K562 (cell line): ENCODE data around the gene RNF213.

Experiments
- CREBBP ChIP-seq: IDR thresholded peaks from one replicate; pipeline ENCODE4 v1.6.1; 2012; ENCODE audit warnings: low read depth, mild to moderate bottlenecking, control low read depth, inconsistent platforms, low read length
- CTCF ChIP-seq, 3 experiments: IDR thresholded peaks in 2 of 3; conservative IDR thresholded peaks in 1 of 3; 2 replicates each; pipeline ENCODE4 v1.5.1; 2011 to 2012; ENCODE audit warnings: low read length in 3 of 3, mild to moderate bottlenecking in 3 of 3, control low read depth in 2 of 3, improper control_type of control experiment in 1 of 3, inconsistent platforms in 1 of 3, low read depth in 1 of 3, mixed read lengths in 1 of 3, moderate library complexity in 1 of 3; ENCODE audit not compliant: insufficient read depth in 2 of 3
- HNRNPK ChIP-seq: fragments of 200-400 bp; formaldehyde crosslinking; IDR thresholded peaks from one replicate; pipeline ENCODE4 v1.6.1; 2018; ENCODE audit warnings: mild to moderate bottlenecking, low read depth, low read length; ENCODE audit not compliant: poor library complexity, severe bottlenecking
- PHB ChIP-seq: fragments of 250-450 bp; sonication (Bioruptor Pico); IDR thresholded peaks from 2 replicates; pipeline ENCODE4 v1.5.0; 2021
- PTBP1 ChIP-seq: fragments of 200-400 bp; formaldehyde crosslinking; IDR thresholded peaks from 2 replicates; pipeline ENCODE4 v1.6.1; 2017; ENCODE audit warnings: low read depth, low read length
- RCOR1 ChIP-seq, 2 experiments: IDR thresholded peaks; 2 replicates each; pipeline ENCODE4 v1.6.1; 2012; ENCODE audit warnings: low read depth in 2 of 2, low read length in 2 of 2, borderline replicate concordance in 1 of 2, improper control_type of control experiment in 1 of 2
- SMAD3 ChIP-seq: fragments of 450-650 bp; formaldehyde crosslinking; conservative IDR thresholded peaks from 2 replicates; pipeline ENCODE4 v1.4.0; 2020; ENCODE audit warnings: mild to moderate bottlenecking
- TF ChIP-seq, protein P1 (sequence below): sonication (generic); formaldehyde crosslinking; IDR thresholded peaks from 2 replicates; pipeline ENCODE4 v1.8.1; 2022; ENCODE audit warnings: missing genetic modification reagents

DNA sequence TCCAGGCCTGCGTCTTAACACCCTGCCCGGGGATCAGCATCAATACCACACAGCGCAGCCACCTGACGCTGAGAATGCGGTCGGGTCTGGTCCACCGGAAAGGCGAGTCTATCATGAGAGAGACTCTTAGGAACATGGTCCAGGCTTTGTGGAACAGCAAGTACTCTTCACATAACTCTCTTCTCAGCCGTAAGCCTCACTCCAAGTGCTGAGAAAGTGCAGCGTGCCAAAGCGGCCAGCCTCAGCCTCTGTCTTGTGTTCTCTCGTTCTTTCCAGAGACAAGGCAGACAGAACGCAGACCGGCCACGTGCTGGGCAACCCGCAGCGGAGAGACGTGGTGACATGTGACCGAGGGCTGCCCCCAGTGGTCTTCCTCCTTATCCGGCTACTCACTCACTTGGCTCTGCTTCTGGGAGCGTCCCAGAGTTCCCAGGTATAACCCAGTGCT lies 119.9 kb downstream of the RNF213 start:
- no peak for TF ChIP-seq SMAD3 (CRISPR knock-in tag)
- TF ChIP-seq CTCF (IDR thresholded peaks at IDR 0.05 in 2 of 3, conservative IDR thresholded peaks at IDR 0.05 in 1 of 3; ENCODE audit: insufficient read depth in 2 of 3, low read depth in 1 of 3, low read length in 3 of 3), result no peak
- no peak for TF ChIP-seq CREBBP
- no peak for TF ChIP-seq PHB (CRISPR knock-in tag)
- no peak for TF ChIP-seq HNRNPK
- no peak for TF ChIP-seq RCOR1 (IDR thresholded peaks at IDR 0.05; ENCODE audit: borderline replicate concordance in 1 of 2, low read depth in 2 of 2, low read length in 2 of 2)
- TF ChIP-seq, protein P1, sequence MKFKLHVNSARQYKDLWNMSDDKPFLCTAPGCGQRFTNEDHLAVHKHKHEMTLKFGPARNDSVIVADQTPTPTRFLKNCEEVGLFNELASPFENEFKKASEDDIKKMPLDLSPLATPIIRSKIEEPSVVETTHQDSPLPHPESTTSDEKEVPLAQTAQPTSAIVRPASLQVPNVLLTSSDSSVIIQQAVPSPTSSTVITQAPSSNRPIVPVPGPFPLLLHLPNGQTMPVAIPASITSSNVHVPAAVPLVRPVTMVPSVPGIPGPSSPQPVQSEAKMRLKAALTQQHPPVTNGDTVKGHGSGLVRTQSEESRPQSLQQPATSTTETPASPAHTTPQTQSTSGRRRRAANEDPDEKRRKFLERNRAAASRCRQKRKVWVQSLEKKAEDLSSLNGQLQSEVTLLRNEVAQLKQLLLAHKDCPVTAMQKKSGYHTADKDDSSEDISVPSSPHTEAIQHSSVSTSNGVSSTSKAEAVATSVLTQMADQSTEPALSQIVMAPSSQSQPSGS, result no peak
- TF ChIP-seq PTBP1, result no peak
